ENCODE data around the gene AMBP. TPM values are rescaled to one million over a fixed set of nuclear protein-coding genes. Genes with fewer than 3 reads are reported as not detected.

AMBP gene
- polyA plus RNA-seq, 2 of the 4 experiments (the other 2 are of a cell fraction), result 6.1 to 9.4 TPM

GRCh38 chr9:114075602-114076001 lies 2.5 kb downstream of the AMBP start:
- Histone ChIP-seq H3K4me2 (no peak overlapping the region), H3K4me3 (no peak overlapping the region), H3K27ac (peak overlapping the region in 1 of 2 experiments; percentile 94; a peak in 3 of 6 replicates), H3K4me1 (peaks cover 40% of the 10 kb centered on the region), H3K9me3 (no peaks in the 10 kb centered on the region)
- FAIRE-seq (no peak), DNase-seq (ENCODE audit: low read depth in 1 of 2, low spot score in 1 of 2) (no peak), ATAC-seq (no peak)
- ChIA-PET CTCF (interaction anchor here (1.3 kb wide), 1 partner anchor 41 kb away, joined by 3 read pairs; no protein-coding TSS in a partner anchor), POLR2A (no interaction called here)
- WGBS (ENCODE audit: missing lambda C conversion rate), result 91% methylated on average over 4 of the region's 4 CpGs
- TF ChIP-seq HOXA7 (CRISPR knock-in tag; IDR thresholded peaks at IDR 0.05), result no peak
- TF ChIP-seq ELK1 (IDR thresholded peaks at IDR 0.05; ENCODE audit: low read depth, low read length), result no peak
- TF ChIP-seq HES2 (IDR thresholded peaks at IDR 0.05), result no peak
- no peak for TF ChIP-seq FOSL2 (IDR thresholded peaks at IDR 0.05)
- no peak for TF ChIP-seq FOSL2 (CRISPR knock-in tag; IDR thresholded peaks at IDR 0.05)
- peak; percentile 63 for TF ChIP-seq ZFP36 (IDR thresholded peaks at IDR 0.05; ENCODE audit: borderline replicate concordance, partially characterized antibody)

GRCh38 chr9:114072184-114073140 lies 5.6 kb downstream of the AMBP start:
- ATAC-seq, result peak in 1 of 2 experiments; percentile 19; a peak in 3 of 6 replicates
- Histone ChIP-seq H3K4me2 (no peak overlapping the region), H3K4me1 (peaks cover 8% of the 10 kb centered on the region), H3K27ac (peak overlapping the region in 1 of 2 experiments; percentile 19; a peak in 2 of 6 replicates), H3K4me3 (no peak overlapping the region), H3K9me3 (no peaks in the 10 kb centered on the region)
- WGBS (ENCODE audit: missing lambda C conversion rate), result 91% methylated on average over 14 of the region's 14 CpGs
- POLR2A ChIA-PET, result no interaction called here
- CTCF ChIA-PET, result interaction anchor here (0.6 to 4.7 kb wide), 10 partner anchors 10 to 638 kb away, joined by 3 to 40 read pairs (median 4); no protein-coding TSS in a partner anchor
- no peak for FAIRE-seq
- no peak for DNase-seq (ENCODE audit: low read depth in 1 of 2, low spot score in 1 of 2)
- TF ChIP-seq MAFK (IDR thresholded peaks at IDR 0.05; ENCODE audit: partially characterized antibody), result no peak
- TF ChIP-seq RAD21 (conservative IDR thresholded peaks at IDR 0.05 in 1 of 2, IDR thresholded peaks at IDR 0.05 in 1 of 2), result peak in 1 of 2 experiments; percentile 32; a peak in 1 of 5 replicates

- H3K4me1 ChIP-seq, result 0 out of 3 replicates have a peak, but pooled peaks cover 3% of the 10 kb centered on the region
- no peaks in the 10 kb centered on the region for H3K9me3 ChIP-seq
- FAIRE-seq (no peak), DNase-seq (ENCODE audit: low read depth in 1 of 2, low spot score in 1 of 2) (no peak), ATAC-seq (peak in 1 of 2 experiments; percentile 9; a peak in 1 of 6 replicates)
- ChIA-PET POLR2A (no interaction called here), CTCF (interaction anchor here (0.5 to 4.7 kb wide), 7 partner anchors 11 to 279 kb away, joined by 3 to 40 read pairs (median 4); no protein-coding TSS in a partner anchor)
- H3K4me3 ChIP-seq, result no peak overlapping the region
- no peak overlapping the region for H3K4me2 ChIP-seq
- TF ChIP-seq HOXB13 (CRISPR knock-in tag; IDR thresholded peaks at IDR 0.05; ENCODE audit: low read depth) (no peak), ESRRA (IDR thresholded peaks at IDR 0.05; ENCODE audit: borderline replicate concordance, low read length) (no peak), E2F6 (IDR thresholded peaks at IDR 0.05; ENCODE audit: borderline replicate concordance, low read depth) (no peak), SMC3 (IDR thresholded peaks at IDR 0.05) (no peak), EHMT2 (IDR thresholded peaks at IDR 0.05; ENCODE audit: low read depth) (no peak), ZSCAN20 (CRISPR knock-in tag; IDR thresholded peaks at IDR 0.05) (no peak), JUNB (IDR thresholded peaks at IDR 0.05) (no peak), RAD21 (conservative IDR thresholded peaks at IDR 0.05 in 1 of 2, IDR thresholded peaks at IDR 0.05 in 1 of 2) (no peak), EHF (CRISPR knock-in tag; IDR thresholded peaks at IDR 0.05) (no peak), KDM5A (IDR thresholded peaks at IDR 0.05) (no peak), RNF2 (IDR thresholded peaks at IDR 0.05; ENCODE audit: borderline replicate concordance, low read depth) (no peak), MYC (IDR thresholded peaks at IDR 0.05; ENCODE audit: borderline replicate concordance, low read length) (no peak), HOXB5 (CRISPR knock-in tag; IDR thresholded peaks at IDR 0.05) (no peak), NPAS2 (CRISPR knock-in tag; IDR thresholded peaks at IDR 0.05; ENCODE audit: borderline replicate concordance) (no peak), BHLHE40 (IDR thresholded peaks at IDR 0.05; ENCODE audit: low read depth, low read length) (no peak), MAFK (IDR thresholded peaks at IDR 0.05; ENCODE audit: partially characterized antibody) (no peak)
- 88% methylated on average over 7 of the region's 7 CpGs for WGBS (ENCODE audit: missing lambda C conversion rate)
- peak overlapping the region in 1 of 2 experiments; percentile 31; a peak in 2 of 6 replicates for H3K27ac ChIP-seq
These were observed 6.8 kb downstream of the AMBP start for GRCh38 chr9:114071197-114071795.

Data from A549 (cell line).